Kidney (tissue), 14 donors: ENCODE data around the gene IFT52. TPM values are rescaled to one million over a fixed set of nuclear protein-coding genes. Genes with fewer than 3 reads are reported as not detected.

Experiments used
- DNase-seq, 5 donors: peaks; one replicate each; pipeline ENCODE4 v3.0.0-alpha.2; 2013 to 2020
- FAIRE-seq: peaks from 2 replicates; lab custom pipeline; 2012; peaks lifted over from hg19 to GRCh38; lab: Jason Lieb, UNC
- H3K27ac ChIP-seq, 2 donors: one replicate each; pipeline ENCODE4 v1.7.0; 2013; ENCODE audit warnings: low read depth in 2 of 2, low read length in 2 of 2, inconsistent platforms in 1 of 2
- H3K27me3 ChIP-seq: one replicate; pipeline ENCODE4 v1.7.1; 2013; ENCODE audit warnings: low read length, inconsistent platforms; ENCODE audit not compliant: control insufficient read depth, insufficient read depth
- H3K36me3 ChIP-seq, 3 donors: one replicate each; pipeline versions ENCODE4 v1.7.0 to v1.7.1; 2013; ENCODE audit warnings: low read length in 3 of 3, control low read depth in 1 of 3, inconsistent platforms in 1 of 3; ENCODE audit not compliant: insufficient read depth in 3 of 3, control insufficient read depth in 2 of 3
- H3K4me1 ChIP-seq, 3 donors: one replicate each; pipeline versions ENCODE4 v1.7.0 to v1.7.1; 2013; ENCODE audit warnings: low read length in 3 of 3, inconsistent platforms in 1 of 3, low read depth in 1 of 3; ENCODE audit not compliant: control insufficient read depth in 2 of 3, insufficient read depth in 2 of 3
- H3K4me3 ChIP-seq, 3 donors: one replicate each; pipeline versions ENCODE4 v1.7.0 to v1.8.1; 2013; ENCODE audit warnings: low read length in 3 of 3, control low read depth in 1 of 3, inconsistent platforms in 1 of 3
- H3K9ac ChIP-seq, 3 donors: one replicate each; pipeline versions ENCODE4 v1.7.0 to v1.7.1; 2013; ENCODE audit warnings: low read length in 3 of 3, control low read depth in 1 of 3, inconsistent platforms in 1 of 3
- H3K9me3 ChIP-seq, 3 donors: one replicate each; pipeline versions ENCODE4 v1.7.0 to v1.7.1; 2013; ENCODE audit warnings: low read length in 3 of 3, control low read depth in 1 of 3, inconsistent platforms in 1 of 3; ENCODE audit not compliant: control insufficient read depth in 2 of 3, insufficient read depth in 1 of 3
- CTCF ChIP-seq: IDR thresholded peaks from 3 replicates; pipeline ENCODE4 v1.5.1; 2012; ENCODE audit warnings: mild to moderate bottlenecking, moderate library complexity, borderline replicate concordance; ENCODE audit not compliant: insufficient read depth; ENCODE audit errors: extremely low read depth
- intact Hi-C: fragments of 100-400 bp; cut with DNase I; formaldehyde crosslinking; loops from one replicate; pipeline ENCODE4 v1.11.1; 2022
- polyA plus RNA-seq: library from polyadenylated mRNA; stranded (reverse); fragments of 350-450 nt; fragmentation: Illumina TruSeq; extraction: RNeasy Lipid Tissue Mini Kit (QIAGEN cat#74804); gene quantifications from one replicate; pipeline ENCODE4 v1.2.3, GENCODE V29; 2014; ENCODE audit warnings: low read depth, low replicate concordance; ENCODE audit not compliant: insufficient read depth
- total RNA-seq: library from RNA; stranded (reverse); fragmentation: NEBNext Ultra II Directional; extraction: Animal tissue kit (Norgen Biotek cat#: 25700); gene quantifications from one replicate; pipeline ENCODE4 v1.2.1, GENCODE V29; 2021
- donor health status: control.
- donor health status: control.
- donor health status: control.
- donor health status: control.
- donor health status: control.
- donor health status: DM: yes; HTN: yes; CAD: no.
- donor health status: Normal renal cell carcinoma (clear cell type).

IFT52 gene
- total and polyA plus RNA-seq, 2 donors from 2014 or later, result 27.0 to 35.2 TPM

GRCh38 chr20:43545837-43546578, 44.7 kb upstream of the IFT52 start:
- FAIRE-seq (no peak), DNase-seq (no peak)
- TF ChIP-seq CTCF, result no peak
- no peaks in the 10 kb centered on the region for H3K27me3 ChIP-seq
- peaks cover 0 to 14% (median 10%) of the 10 kb centered on the region in 3 donors for H3K4me1 ChIP-seq
- no peak overlapping the region for H3K9ac ChIP-seq
- H3K36me3 ChIP-seq, result no peaks in the 10 kb centered on the region
- no peaks in the 10 kb centered on the region for H3K9me3 ChIP-seq
- H3K4me3 ChIP-seq, result no peak overlapping the region
- H3K27ac ChIP-seq, result no peak overlapping the region
- intact Hi-C loops, result no loop called here

- H3K4me1 ChIP-seq, result peaks cover 0 to 14% (median 10%) of the 10 kb centered on the region in 3 donors
- DNase-seq (no peak), FAIRE-seq (no peak)
- intact Hi-C loops, result no loop called here
- H3K9ac ChIP-seq, result no peak overlapping the region
- TF ChIP-seq CTCF, result no peak
- H3K9me3 ChIP-seq, result no peaks in the 10 kb centered on the region
- no peak overlapping the region for H3K4me3 ChIP-seq
- H3K27ac ChIP-seq, result no peak overlapping the region
- H3K27me3 ChIP-seq, result no peaks in the 10 kb centered on the region
- H3K36me3 ChIP-seq, result no peaks in the 10 kb centered on the region
Measured at GRCh38 chr20:43548273-43548880, 42.4 kb upstream of the IFT52 start.

- DNase-seq (peak in 2 of 5 donors; percentile 6 to 44), FAIRE-seq (no peak)
- TF ChIP-seq CTCF, result no peak
- no peaks in the 10 kb centered on the region for H3K36me3 ChIP-seq
- H3K27ac ChIP-seq, result no peak overlapping the region
- H3K27me3 ChIP-seq, result no peaks in the 10 kb centered on the region
- H3K9me3 ChIP-seq, result no peaks in the 10 kb centered on the region
- H3K4me3 ChIP-seq, result no peak overlapping the region
- no peak overlapping the region for H3K9ac ChIP-seq
- intact Hi-C loops, result no loop called here
- peaks cover 0 to 14% (median 10%) of the 10 kb centered on the region in 3 donors for H3K4me1 ChIP-seq
Measured at GRCh38 chr20:43549416-43550065, 41.2 kb upstream of the IFT52 start.
